Activated naive CD8-positive, alpha-beta T cell (primary cell): ENCODE results near the gene TRIM4.
"Not testable (repeated sequence)": the region's sequence is repeated elsewhere in the genome, so short reads cannot be mapped to it uniquely, and the experiment has no call there.

Experiments used
- H3K27ac Mint-ChIP-seq: one replicate; pipeline ENCODE4 v1.8.0; 2021; ENCODE audit warnings: mixed read lengths
- H3K27me3 Mint-ChIP-seq: one replicate; pipeline ENCODE4 v1.8.0; 2021; ENCODE audit warnings: mixed read lengths
- H3K36me3 Mint-ChIP-seq: one replicate; pipeline ENCODE4 v1.8.0; 2021; ENCODE audit warnings: mixed read lengths
- H3K4me1 Mint-ChIP-seq: one replicate; pipeline ENCODE4 v1.8.0; 2021; ENCODE audit warnings: low read depth, mixed read lengths
- H3K4me3 Mint-ChIP-seq: one replicate; pipeline ENCODE4 v1.8.0; 2021; ENCODE audit warnings: mild to moderate bottlenecking, mixed read lengths
- H3K9me3 Mint-ChIP-seq: one replicate; pipeline ENCODE4 v1.8.0; 2021; ENCODE audit warnings: low read depth, mixed read lengths

TRIM4 gene

GRCh38 chr7:99918959-99919813 lies at the start of gene TRIM4:
TSS of gene TRIM4 (minus strand) at chr7:99919530. CDS start at chr7:99919401, 129 bp downstream.
- Mint-ChIP-seq H3K36me3 (peaks cover 13% of the 10 kb centered on the region), H3K4me3 (peak within 1 kb of the TSS; percentile 99), H3K27ac (peak within 1 kb of the TSS; percentile 99), H3K4me1 (peaks cover 52% of the 10 kb centered on the region), H3K27me3 (no peaks in the 10 kb centered on the region), H3K9me3 (no peaks in the 10 kb centered on the region)

- Mint-ChIP-seq H3K9me3 (no peaks in the 10 kb centered on the region), H3K4me3 (no peak overlapping the region), H3K4me1 (no peaks in the 10 kb centered on the region), H3K27me3 (peaks cover 32% of the 10 kb centered on the region), H3K27ac (no peak overlapping the region), H3K36me3 (no peaks in the 10 kb centered on the region)
These were observed 39.4 kb upstream of the TRIM4 start for GRCh38 chr7:99958564-99959227.

DNA sequence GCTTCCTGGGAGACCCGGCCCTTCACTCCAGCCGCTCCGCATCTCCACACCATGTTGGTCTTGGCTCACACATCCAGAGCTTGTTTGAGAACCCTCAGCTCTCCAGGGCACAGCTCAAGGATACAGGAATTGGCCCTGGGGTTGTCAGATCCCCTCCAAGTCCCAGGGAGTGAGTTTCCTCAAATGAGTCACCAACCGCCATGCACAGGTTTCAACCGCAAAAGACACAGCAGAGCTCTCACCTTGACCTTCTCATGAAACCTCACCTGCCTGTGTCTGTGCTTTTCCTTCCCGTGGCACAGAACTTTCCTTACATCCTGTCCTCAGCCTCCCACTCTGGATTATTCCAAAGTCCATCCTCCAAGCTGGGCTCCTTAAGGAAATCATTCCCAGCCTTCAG lies 35.9 kb upstream of the TRIM4 start:
- Mint-ChIP-seq H3K4me3 (no peak overlapping the region), H3K9me3 (no peaks in the 10 kb centered on the region), H3K4me1 (no peaks in the 10 kb centered on the region), H3K27me3 (peaks cover 14% of the 10 kb centered on the region), H3K36me3 (no peaks in the 10 kb centered on the region), H3K27ac (no peak overlapping the region)

DNA sequence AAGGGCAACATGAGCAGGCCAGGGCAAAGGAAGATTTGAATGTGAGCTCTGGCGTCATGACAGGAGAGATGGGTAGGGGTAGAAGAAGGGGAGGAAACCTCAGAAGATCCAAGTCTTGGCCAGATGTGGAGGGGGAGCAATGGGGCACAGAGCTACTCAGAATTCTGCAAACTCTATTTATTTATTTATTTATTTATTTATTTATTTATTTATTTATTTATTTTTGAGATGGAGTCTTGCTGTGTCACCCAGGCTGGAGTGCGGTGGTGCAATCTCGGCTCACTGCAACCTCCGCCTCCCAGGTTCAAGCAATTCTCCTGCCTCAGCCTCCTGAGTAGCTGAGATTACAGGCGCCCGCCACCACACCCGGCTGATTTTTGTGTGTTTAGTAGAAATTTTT lies 35.3 kb upstream of the TRIM4 start:
- peaks cover 11% of the 10 kb centered on the region for H3K27me3 Mint-ChIP-seq
- not testable (repeated sequence) for H3K4me3 Mint-ChIP-seq, H3K36me3 Mint-ChIP-seq, H3K4me1 Mint-ChIP-seq, H3K27ac Mint-ChIP-seq, H3K9me3 Mint-ChIP-seq

DNA sequence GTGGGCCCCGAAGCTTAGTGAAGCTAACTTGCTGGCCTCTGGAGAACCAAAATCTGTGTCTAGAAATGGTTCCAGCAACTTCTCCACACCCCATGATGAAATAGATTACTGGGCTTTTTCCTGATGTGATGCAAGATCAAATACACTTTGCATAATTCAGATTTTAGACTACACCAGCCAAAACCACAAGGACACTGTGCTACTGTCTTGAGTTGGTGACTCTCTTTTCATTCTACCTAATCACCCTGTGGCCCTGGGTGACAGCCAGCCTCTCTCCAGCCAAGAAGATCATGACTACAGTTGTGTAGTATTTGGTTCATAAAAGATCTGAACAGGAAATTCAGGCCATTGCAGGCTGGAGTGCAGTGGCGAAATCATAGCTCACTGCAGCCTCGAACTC lies 34.3 kb upstream of the TRIM4 start:
- Mint-ChIP-seq H3K4me3 (no peak overlapping the region), H3K27ac (no peak overlapping the region), H3K27me3 (peaks cover 2% of the 10 kb centered on the region), H3K4me1 (no peaks in the 10 kb centered on the region), H3K36me3 (no peaks in the 10 kb centered on the region), H3K9me3 (no peaks in the 10 kb centered on the region)

DNA sequence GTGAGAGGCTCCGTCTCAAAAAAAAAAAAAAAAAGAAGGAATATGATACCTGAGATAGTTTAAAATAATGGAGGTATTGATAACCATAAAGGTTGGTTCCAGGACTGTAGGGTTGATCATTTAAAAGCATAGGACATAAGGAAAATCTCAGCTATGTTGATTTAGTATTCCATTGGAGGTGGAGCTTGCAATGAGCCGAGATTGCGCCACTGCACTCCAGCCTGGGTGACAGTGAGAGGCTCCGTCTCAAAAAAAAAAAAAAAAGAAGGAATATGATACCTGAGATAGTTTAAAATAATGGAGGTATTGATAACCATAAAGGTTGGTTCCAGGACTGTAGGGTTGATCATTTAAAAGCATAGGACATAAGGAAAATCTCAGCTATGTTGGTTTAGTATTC lies 33.3 kb upstream of the TRIM4 start:
- not testable (repeated sequence) for H3K4me1 Mint-ChIP-seq, H3K4me3 Mint-ChIP-seq, H3K27me3 Mint-ChIP-seq, H3K9me3 Mint-ChIP-seq, H3K36me3 Mint-ChIP-seq, H3K27ac Mint-ChIP-seq

GRCh38 chr7:99950819-99951218 lies 31.5 kb upstream of the TRIM4 start:
- H3K36me3 Mint-ChIP-seq, H3K9me3 Mint-ChIP-seq, H3K27me3 Mint-ChIP-seq, H3K4me3 Mint-ChIP-seq, H3K4me1 Mint-ChIP-seq, H3K27ac Mint-ChIP-seq: not testable (repeated sequence)

- no peaks in the 10 kb centered on the region for H3K36me3 Mint-ChIP-seq
- H3K4me3 Mint-ChIP-seq, result no peak overlapping the region
- no peaks in the 10 kb centered on the region for H3K9me3 Mint-ChIP-seq
- H3K4me1 Mint-ChIP-seq, result peaks cover under 1% of the 10 kb centered on the region
- H3K27me3 Mint-ChIP-seq, result peaks cover 4% of the 10 kb centered on the region
- H3K27ac Mint-ChIP-seq, result no peak overlapping the region
These were observed 30.4 kb upstream of the TRIM4 start for GRCh38 chr7:99949645-99950228.

GRCh38 chr7:99947608-99948007 lies 28.3 kb upstream of the TRIM4 start:
- peaks cover 14% of the 10 kb centered on the region for H3K4me1 Mint-ChIP-seq
- H3K27me3 Mint-ChIP-seq, result peaks cover 4% of the 10 kb centered on the region

DNA sequence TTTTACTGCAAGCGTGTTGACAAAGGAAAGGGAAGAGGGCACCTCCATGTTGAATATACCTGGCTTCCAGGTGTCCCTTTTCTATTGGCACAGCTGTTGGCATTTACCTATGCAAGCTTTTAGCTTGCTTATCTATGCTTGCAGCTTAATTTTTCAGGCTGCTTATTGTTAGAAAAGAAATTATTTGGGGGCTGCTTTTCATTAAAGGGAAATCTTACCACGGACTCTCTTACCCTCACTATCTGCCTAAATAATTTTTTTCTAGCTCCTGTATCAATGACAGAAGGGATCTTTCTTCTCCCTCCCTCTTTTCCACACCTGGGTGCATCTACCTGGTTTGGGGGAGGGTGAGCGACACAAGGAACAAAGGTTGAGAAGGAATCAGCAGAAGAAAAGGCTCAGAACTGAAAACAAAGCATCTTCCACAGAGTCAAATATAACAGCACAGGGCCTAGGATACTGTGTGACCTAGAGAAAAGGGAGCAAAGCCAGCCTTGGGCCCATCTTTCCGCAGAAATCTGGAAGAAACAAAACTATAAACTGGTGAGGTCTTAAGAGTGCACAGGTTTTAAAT lies 25.3 kb upstream of the TRIM4 start:
- peaks cover 11% of the 10 kb centered on the region for H3K27me3 Mint-ChIP-seq
- H3K36me3 Mint-ChIP-seq, result no peaks in the 10 kb centered on the region
- H3K4me3 Mint-ChIP-seq, result peak overlapping the region; percentile 77
- H3K27ac Mint-ChIP-seq, result no peak overlapping the region
- no peaks in the 10 kb centered on the region for H3K9me3 Mint-ChIP-seq
- peaks cover 14% of the 10 kb centered on the region for H3K4me1 Mint-ChIP-seq

More at GRCh38 chr7:99947608-99948007, 28.3 kb upstream of the TRIM4 start:
- Mint-ChIP-seq H3K9me3 (no peaks in the 10 kb centered on the region), H3K27ac (no peak overlapping the region), H3K36me3 (no peaks in the 10 kb centered on the region), H3K4me3 (no peak overlapping the region)

DNA sequence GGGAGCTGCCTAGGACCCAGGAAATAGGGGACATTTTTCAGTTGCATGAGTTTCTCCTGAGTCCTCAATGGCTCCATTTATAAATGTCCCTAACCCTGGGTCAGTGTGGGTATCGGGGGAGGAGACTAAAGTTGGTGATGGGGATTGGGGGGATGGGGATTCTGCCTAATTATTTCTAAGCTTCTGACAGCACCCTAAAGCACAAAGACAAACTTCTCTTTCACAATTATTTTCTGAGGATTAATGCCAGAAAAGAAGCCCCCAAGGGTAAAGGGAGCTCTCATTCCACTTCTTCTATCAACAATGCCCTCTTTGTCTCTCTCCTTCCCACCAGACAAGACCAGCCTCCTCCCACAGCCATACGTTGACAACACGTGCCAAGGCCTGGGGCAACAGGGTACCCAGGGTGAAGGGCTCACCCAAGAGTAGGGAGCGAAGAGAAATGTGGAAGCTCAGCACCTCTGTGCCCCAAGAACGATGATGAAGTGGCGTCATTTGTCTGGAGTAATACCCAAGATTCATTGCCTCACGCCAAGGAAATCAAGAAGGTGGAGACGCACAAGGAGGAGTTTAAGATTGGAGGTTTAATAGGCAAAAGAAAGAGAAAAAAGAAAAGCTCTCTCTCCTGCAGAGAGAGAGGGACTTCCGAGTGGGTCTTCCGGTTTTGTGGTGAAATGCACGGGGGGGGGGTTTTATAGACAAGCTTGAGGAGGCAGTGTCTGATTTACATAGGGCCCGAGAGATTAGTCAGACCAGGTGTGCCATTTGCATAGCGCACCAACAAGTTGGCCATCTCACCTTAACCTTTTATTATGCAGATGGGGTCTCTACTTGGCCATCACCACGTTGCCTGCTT lies 24.5 kb upstream of the TRIM4 start:
- Mint-ChIP-seq H3K4me3 (peak overlapping the region; percentile 77), H3K27ac (peak overlapping the region; percentile 43)

GRCh38 chr7:99938296-99938695 lies 19.0 kb upstream of the TRIM4 start:
- Mint-ChIP-seq H3K27ac (no peak overlapping the region), H3K36me3 (peaks cover 5% of the 10 kb centered on the region), H3K4me3 (no peak overlapping the region), H3K27me3 (peaks cover 13% of the 10 kb centered on the region), H3K9me3 (peaks cover 7% of the 10 kb centered on the region), H3K4me1 (peaks cover 14% of the 10 kb centered on the region)

More for the DNA sequence above, 24.5 kb upstream of the TRIM4 start:
- peaks cover 5% of the 10 kb centered on the region for H3K9me3 Mint-ChIP-seq
- peaks cover 14% of the 10 kb centered on the region for H3K4me1 Mint-ChIP-seq
- H3K27me3 Mint-ChIP-seq, result peaks cover 14% of the 10 kb centered on the region
- peaks cover 2% of the 10 kb centered on the region for H3K36me3 Mint-ChIP-seq

GRCh38 chr7:99935009-99935408 lies 15.7 kb upstream of the TRIM4 start:
- H3K9me3 Mint-ChIP-seq, H3K4me3 Mint-ChIP-seq, H3K36me3 Mint-ChIP-seq, H3K27me3 Mint-ChIP-seq, H3K27ac Mint-ChIP-seq: not testable (repeated sequence)
- peaks cover 20% of the 10 kb centered on the region for H3K4me1 Mint-ChIP-seq

- Mint-ChIP-seq H3K4me1 (peaks cover 41% of the 10 kb centered on the region), H3K36me3 (no peaks in the 10 kb centered on the region), H3K9me3 (no peaks in the 10 kb centered on the region), H3K27me3 (peaks cover 8% of the 10 kb centered on the region), H3K4me3 (peak overlapping the region; percentile 21), H3K27ac (peak overlapping the region; percentile 29)
These were observed 11.0 kb upstream of the TRIM4 start for GRCh38 chr7:99930376-99930775.
